Measurements from ENCODE around the gene FSCN2. TPM values are rescaled to one million over a fixed set of nuclear protein-coding genes. Genes with fewer than 3 reads are reported as not detected.

Gene FSCN2
- total and polyA plus RNA-seq, 9 donors, result 0.13 to 6.4 (median 3.0) TPM

DNA sequence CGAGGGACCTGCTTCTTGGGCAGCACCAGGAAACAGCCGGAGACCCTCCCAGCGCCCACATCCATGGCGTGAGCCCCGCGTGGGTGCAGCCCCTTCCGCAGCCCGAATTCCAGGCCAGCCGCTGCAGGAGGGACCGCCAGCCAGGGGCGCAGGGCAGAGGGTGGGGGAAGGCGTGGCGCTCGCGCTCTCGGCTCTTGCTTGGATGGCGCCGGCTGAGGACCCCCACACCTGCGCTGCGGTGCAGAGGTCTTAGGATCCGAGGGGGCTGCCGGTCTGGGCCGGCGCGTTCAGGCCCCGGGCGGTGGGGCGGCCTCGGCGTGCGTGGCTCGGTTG lies 44.3 kb upstream of the FSCN2 start:
- 12 to 20% (median 13%) methylated on average over 25 to 32 of the region's 32 CpGs for WGBS, 3 donors

DNA sequence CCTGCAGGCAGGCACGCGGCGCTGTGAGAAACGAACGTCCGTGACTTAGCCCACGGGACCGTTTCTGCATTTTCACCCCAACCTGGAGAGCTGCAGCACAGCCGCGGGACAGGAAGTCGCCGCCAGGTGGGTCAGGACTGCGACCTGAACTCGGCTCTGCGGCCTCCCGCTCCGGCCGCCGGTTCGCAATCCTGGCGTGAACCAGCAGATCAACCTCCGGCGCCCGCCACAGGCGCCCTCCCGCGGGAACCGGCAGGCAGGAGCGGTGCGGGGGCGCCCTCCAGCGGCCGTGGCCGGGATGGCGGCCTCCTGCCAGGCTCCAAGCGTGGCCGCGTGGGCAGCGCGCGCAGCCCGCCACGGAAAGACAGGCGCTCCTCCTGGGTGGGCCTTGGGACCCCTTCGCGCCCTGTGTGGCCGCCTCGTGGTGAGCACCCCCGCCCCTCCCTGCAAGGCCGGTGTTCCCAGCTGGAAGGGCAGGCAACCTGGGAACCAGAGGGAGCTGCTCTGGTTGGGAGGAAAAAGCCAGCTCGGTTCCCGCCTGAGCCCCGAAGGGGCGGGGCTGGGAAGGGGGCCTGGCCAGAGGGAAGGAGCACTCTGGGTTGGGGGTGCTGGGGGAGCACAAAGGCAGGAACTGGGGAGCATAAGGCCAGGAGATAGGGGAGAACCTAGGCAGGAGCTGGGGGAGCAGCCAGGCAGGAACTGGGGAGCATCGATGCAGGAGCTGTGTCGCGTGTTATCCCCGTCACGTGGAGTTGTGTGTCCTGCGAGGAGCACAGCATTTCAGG lies 43.8 kb upstream of the FSCN2 start:
- Histone ChIP-seq H3K9me3 (no peaks in the 10 kb centered on the region), H3K36me3 (no peaks in the 10 kb centered on the region), H3K4me1 (ENCODE audit: insufficient read depth) (peaks cover 10% of the 10 kb centered on the region), H3K27ac (no peak overlapping the region), H3K27me3 (no peaks in the 10 kb centered on the region), H3K4me3 (peak overlapping the region; percentile 37)
- 3 to 5% (median 4%) methylated on average over 47 to 60 of the region's 60 CpGs for WGBS, 3 donors
- intact Hi-C loops (cut with DNase I), result loop anchor here (2.0 to 10.0 kb wide), 8 partner anchors 60 to 232 kb away; no protein-coding TSS in a partner anchor
- TF ChIP-seq EP300 (IDR thresholded peaks at IDR 0.05) (no peak), POLR2A (IDR thresholded peaks at IDR 0.05) (peak; percentile 19), CTCF (IDR thresholded peaks at IDR 0.05) (peak; percentile 99 to 100 (median 100))
- peak; percentile 84 to 93 (median 89) for DNase-seq

More for the DNA sequence above, 44.3 kb upstream of the FSCN2 start:
- H3K4me3 ChIP-seq, result peak overlapping the region; percentile 37
- no peak for DNase-seq
- TF ChIP-seq EP300 (IDR thresholded peaks at IDR 0.05) (no peak), CTCF (IDR thresholded peaks at IDR 0.05) (no peak), POLR2A (IDR thresholded peaks at IDR 0.05) (no peak)
- H3K9me3 ChIP-seq, result no peaks in the 10 kb centered on the region
- H3K27me3 ChIP-seq, result no peaks in the 10 kb centered on the region
- no peak overlapping the region for H3K27ac ChIP-seq
- intact Hi-C loops (cut with DNase I), result loop anchor here (2.0 to 10.0 kb wide), 8 partner anchors 59 to 231 kb away; no protein-coding TSS in a partner anchor
- no peaks in the 10 kb centered on the region for H3K36me3 ChIP-seq
- H3K4me1 ChIP-seq (ENCODE audit: insufficient read depth), result peaks cover 10% of the 10 kb centered on the region

DNA sequence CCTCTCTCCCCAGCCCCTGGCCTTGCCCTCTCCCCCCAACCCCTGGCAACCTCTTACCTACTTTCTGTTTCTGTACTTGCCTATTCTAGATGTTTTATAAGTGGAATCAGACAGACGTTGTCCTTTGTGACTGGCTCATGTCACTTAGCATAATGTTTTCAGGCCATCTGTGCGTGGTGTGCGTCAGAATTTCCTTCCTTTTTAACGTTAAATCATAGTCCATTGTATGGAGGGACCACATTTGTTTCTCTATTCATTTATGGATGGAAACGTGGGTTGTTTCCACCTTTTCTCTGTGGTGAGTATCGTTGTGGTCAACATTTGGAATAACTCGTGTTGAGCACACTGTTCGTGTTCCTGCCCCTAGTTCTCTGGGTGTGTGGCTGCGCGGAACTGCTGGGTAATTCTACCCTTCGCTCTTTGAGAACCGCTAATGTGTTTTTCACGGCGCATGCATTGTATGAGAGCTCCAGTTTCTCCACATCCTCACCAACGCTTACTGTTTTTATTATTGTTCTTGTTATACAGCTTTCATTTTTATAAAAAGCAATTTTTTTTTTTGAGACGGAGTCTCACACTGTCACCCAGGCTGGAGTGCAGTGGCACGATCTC lies 41.9 kb upstream of the FSCN2 start:
- H3K4me1 ChIP-seq (ENCODE audit: insufficient read depth), result peaks cover 5% of the 10 kb centered on the region
- no peak for DNase-seq

More for the DNA sequence above, 41.9 kb upstream of the FSCN2 start:
- H3K27me3 ChIP-seq, result no peaks in the 10 kb centered on the region
- no peak overlapping the region for H3K27ac ChIP-seq
- intact Hi-C loops (cut with DNase I), result loop anchor here in 2 of 4 donors (2.0 to 10.0 kb wide), 3 partner anchors 62 to 234 kb away; no protein-coding TSS in a partner anchor
- no peak for TF ChIP-seq POLR2A (IDR thresholded peaks at IDR 0.05)
- no peak for TF ChIP-seq EP300 (IDR thresholded peaks at IDR 0.05)
- no peak for TF ChIP-seq CTCF (IDR thresholded peaks at IDR 0.05)
- no peak overlapping the region for H3K4me3 ChIP-seq
- H3K9me3 ChIP-seq, result no peaks in the 10 kb centered on the region
- no peaks in the 10 kb centered on the region for H3K36me3 ChIP-seq
- WGBS, 3 donors, result 83% methylated on average over 17 of the region's 17 CpGs
